ENCODE results near the gene MICA.

- TF ChIP-seq CTCF (IDR thresholded peaks at IDR 0.05; ENCODE audit: low read length) (no peak), EZH2 (IDR thresholded peaks at IDR 0.05; ENCODE audit: borderline replicate concordance, low read length) (no peak)
These were observed 9.1 kb downstream of the MICA start for GRCh38 chr6:31412506-31412905.

All from OCI-LY1 (cell line).